GM06990 (cell line): ENCODE measurements around the gene MYO7B.
A peak's percentile ranks its signal among the peaks of the same experiment; 100 is the strongest.
"Not testable (repeated sequence)": the region's sequence is repeated elsewhere in the genome, so short reads cannot be mapped to it uniquely, and the experiment has no call there.

Experiments
- DNase-seq: peaks from one replicate; pipeline ENCODE4 v3.0.0-alpha.2; 2011; ENCODE audit not compliant: insufficient read length; ENCODE audit errors: extremely low read depth
- H3K27me3 ChIP-seq: replicated peaks from 2 replicates; pipeline ENCODE4 v1.6.0; 2011; ENCODE audit warnings: low read length; ENCODE audit not compliant: control insufficient read depth, insufficient read depth
- H3K36me3 ChIP-seq: 2 replicates; pipeline ENCODE4 v1.5.1; 2011; ENCODE audit warnings: low read length; ENCODE audit not compliant: control insufficient read depth, insufficient read depth
- H3K4me3 ChIP-seq: replicated peaks from 2 replicates; pipeline ENCODE4 v1.5.1; 2011; ENCODE audit warnings: low read depth, mild to moderate bottlenecking, control low read depth, low read length
- CTCF ChIP-seq: IDR thresholded peaks from 2 replicates; pipeline ENCODE4 v1.5.1; 2011; ENCODE audit warnings: low read length, control low read depth, mild to moderate bottlenecking, inconsistent platforms; ENCODE audit not compliant: insufficient read depth, poor library complexity, severe bottlenecking

The MYO7B gene

GRCh38 chr2:127525691-127526131 is 9.8 kb upstream of the MYO7B start:
- TF ChIP-seq CTCF, result no peak
- DNase-seq, result no peak

GRCh38 chr2:127526132-127527000 is 9.1 kb upstream of the MYO7B start, which contains the start of gene IWS1:
Gene IWS1, minus strand, starts transcription at chr2:127526489. Its CDS starts 281 bp downstream, at chr2:127526208.
- no peaks in the 10 kb centered on the region for H3K27me3 ChIP-seq
- DNase-seq, result peak; percentile 95
- peak within 1 kb of the TSS; percentile 82 for H3K4me3 ChIP-seq
- TF ChIP-seq CTCF, result no peak
- H3K36me3 ChIP-seq, result peaks cover 3% of the 10 kb centered on the region; the same call in 1 of the 2 replicates

More at GRCh38 chr2:127525691-127526131, 9.8 kb upstream of the MYO7B start:
- Histone ChIP-seq H3K27me3 (no peaks in the 10 kb centered on the region), H3K36me3 (peaks cover 3% of the 10 kb centered on the region; the same call in 1 of the 2 replicates), H3K4me3 (peak overlapping the region; percentile 82)

GRCh38 chr2:127527001-127527804 is 8.3 kb upstream of the MYO7B start:
- H3K27me3 ChIP-seq, result no peaks in the 10 kb centered on the region
- H3K36me3 ChIP-seq, result 0 out of 2 replicates have a peak, but pooled peaks cover under 1% of the 10 kb centered on the region
- no peak for DNase-seq
- TF ChIP-seq CTCF, result peak; percentile 19
- peak overlapping the region; percentile 82 for H3K4me3 ChIP-seq

- DNase-seq, result no peak
- H3K36me3 ChIP-seq, result no peaks in the 10 kb centered on the region
- no peak overlapping the region for H3K4me3 ChIP-seq
- no peaks in the 10 kb centered on the region for H3K27me3 ChIP-seq
- TF ChIP-seq CTCF, result no peak
Observed at GRCh38 chr2:127528487-127528886, 7.0 kb upstream of the MYO7B start.

- not testable (repeated sequence) for DNase-seq, H3K4me3 ChIP-seq, H3K36me3 ChIP-seq
Observed at GRCh38 chr2:127529416-127529815, 6.1 kb upstream of the MYO7B start.

More at GRCh38 chr2:127529416-127529815, 6.1 kb upstream of the MYO7B start:
- H3K27me3 ChIP-seq, result not testable (repeated sequence)
